Pons (tissue), 1 donor: ENCODE results near the gene SRPK2.
"Not testable (repeated sequence)": the region's sequence is repeated elsewhere in the genome, so short reads cannot be mapped to it uniquely, and the experiment has no call there.

Source experiments
- DNase-seq: peaks from one replicate; pipeline ENCODE4 v3.0.0-alpha.2; 2016; ENCODE audit warnings: low spot score

The SRPK2 gene

DNA sequence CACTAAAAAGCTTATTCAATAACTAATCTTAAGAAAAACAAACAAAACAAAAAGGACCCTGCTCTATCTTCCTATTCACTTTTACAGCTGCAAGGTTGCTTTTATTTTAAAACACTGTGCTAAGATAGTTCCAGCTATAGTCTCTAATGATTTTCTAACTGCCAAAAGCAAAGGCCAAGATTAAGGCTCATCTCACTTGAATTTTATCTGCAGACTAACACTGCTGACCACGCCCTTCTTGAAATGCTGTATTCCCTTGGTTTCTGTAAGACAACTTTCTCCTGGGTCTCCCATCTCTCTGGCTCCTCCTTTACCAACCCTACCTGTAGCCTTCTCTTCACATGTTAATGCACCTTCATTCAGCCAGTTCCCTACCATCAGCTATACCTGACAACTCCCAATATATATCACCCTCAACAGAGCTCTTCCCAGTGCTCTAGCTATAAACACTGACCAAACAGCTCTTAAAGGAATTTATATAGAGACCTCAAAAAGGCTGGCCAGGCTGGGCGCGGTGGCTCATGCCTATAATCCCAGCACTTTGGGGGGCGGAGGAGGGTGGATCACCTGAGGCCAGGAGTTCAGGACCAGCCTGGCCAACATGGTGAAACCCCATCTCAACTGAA is 11.7 kb downstream of the SRPK2 start:
- DNase-seq, result no peak

GRCh38 chr7:105369944-105370343 is 18.8 kb downstream of the SRPK2 start:
- no peak for DNase-seq

DNA sequence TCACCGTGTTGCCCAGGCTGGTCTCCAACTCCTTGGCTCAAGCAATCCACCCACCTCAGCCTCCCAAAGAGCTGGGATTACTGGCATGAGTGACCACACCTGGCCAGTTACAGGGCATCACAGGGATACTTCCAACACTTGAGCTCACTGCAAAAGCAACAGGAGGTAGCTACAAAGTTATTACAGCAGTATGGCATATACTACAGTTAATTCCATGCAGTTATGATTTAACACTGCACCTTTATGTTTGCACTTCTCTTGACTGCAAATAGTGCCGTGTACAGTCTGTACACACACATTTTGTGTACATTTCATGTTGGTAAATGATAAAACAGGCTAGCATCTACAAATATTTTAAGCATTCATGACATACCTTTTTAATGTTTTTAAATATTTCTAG is 21.3 kb downstream of the SRPK2 start:
- no peak for DNase-seq

GRCh38 chr7:105365541-105366534 is 22.9 kb downstream of the SRPK2 start:
- no peak for DNase-seq

DNA sequence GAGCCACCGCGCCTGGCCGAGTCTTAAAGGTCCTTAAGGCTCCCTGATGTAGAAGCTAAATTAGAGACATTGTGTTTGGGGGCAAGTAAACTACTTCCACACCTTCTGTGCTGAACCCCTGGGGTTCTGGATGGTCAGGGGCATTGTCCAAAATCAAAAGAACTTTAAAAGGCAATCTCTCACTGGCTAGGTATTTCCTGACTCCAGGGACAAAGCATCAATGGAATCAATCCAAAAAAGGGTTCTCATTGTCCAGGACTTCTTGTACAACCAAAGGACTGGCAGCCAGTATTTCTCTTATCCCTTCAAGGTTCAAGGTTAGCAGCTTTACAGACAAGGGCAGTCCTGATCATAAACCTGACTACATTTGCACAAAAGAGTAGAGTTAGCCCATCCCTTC is 24.0 kb downstream of the SRPK2 start:
- no peak for DNase-seq

GRCh38 chr7:105363657-105364056 is 25.1 kb downstream of the SRPK2 start:
- not testable (repeated sequence) for DNase-seq

DNA sequence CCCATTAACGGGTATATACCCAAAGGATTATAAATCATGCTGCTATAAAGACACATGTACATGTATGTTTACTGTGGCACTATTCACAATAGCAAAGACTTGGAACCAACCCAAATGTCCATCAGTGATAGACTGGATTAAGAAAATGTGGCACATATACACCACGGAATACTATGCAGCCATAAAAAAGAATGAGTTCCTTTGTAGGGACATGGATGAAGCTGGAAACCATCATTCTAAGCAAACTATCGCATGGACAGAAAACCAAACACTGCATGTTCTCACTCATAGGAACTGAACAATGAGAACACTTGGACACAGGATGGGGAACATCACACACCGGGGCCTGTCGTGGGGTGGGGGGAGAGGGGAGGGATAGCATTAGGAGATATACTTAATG is 26.0 kb downstream of the SRPK2 start:
- DNase-seq, result not testable (repeated sequence)

- DNase-seq, result not testable (repeated sequence)
These were observed 26.7 kb downstream of the SRPK2 start for GRCh38 chr7:105361995-105362394.

GRCh38 chr7:105360149-105360548 is 28.6 kb downstream of the SRPK2 start:
- not testable (repeated sequence) for DNase-seq

DNA sequence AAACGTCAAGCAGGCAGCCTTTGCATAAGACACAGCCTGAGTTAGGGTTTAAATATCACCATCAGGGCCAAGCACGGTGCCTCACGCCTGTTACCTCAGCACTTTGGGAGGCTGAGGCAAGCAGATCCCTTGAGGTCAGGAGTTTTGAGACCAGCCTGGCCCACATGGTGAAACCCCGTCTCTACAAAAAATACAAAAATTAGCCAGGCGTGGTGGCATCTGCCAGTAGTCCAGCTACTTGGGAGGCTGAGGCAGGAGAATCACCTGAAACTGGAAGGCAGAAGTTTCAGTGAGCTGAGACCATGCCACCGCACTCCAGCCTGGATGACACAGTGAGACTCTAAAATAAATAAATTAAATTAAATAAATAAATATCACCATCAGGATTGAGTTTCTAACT is 33.0 kb downstream of the SRPK2 start:
- no peak for DNase-seq

GRCh38 chr7:105354383-105354782 is 34.3 kb downstream of the SRPK2 start:
- DNase-seq, result no peak

DNA sequence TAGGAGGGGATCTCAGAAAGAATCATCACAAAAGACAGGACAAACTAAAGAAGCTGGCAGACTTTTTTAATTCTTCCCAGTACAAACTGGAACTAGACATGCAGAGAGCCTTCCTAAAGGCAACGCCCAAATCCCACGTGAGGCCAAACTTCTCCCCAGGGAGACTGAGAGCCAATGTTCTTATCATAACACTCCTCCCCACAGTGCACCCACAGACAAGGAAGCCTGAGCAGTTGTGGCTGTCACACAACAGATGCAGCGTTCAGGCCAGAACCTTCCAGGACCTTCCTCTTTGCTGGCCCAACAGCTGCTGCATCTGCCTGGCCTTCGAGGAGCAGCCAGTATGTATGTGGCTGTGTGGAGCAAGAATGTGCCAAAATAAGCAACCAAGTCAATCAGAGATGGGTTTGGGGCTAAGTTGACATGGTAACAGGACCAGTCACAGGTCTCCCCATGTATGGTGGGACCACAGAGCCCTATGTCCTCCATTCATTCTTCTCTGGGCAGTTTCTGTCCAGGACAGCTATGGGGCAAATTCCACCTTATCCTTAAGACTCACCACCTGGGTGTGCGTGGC is 34.9 kb downstream of the SRPK2 start:
- peak; percentile 39 for DNase-seq

- DNase-seq, result no peak
These were observed 35.6 kb downstream of the SRPK2 start for GRCh38 chr7:105352901-105353668.

GRCh38 chr7:105352018-105352612 is 36.6 kb downstream of the SRPK2 start:
- peak; percentile 88 for DNase-seq

GRCh38 chr7:105350906-105351305 is 37.8 kb downstream of the SRPK2 start:
- no peak for DNase-seq

DNA sequence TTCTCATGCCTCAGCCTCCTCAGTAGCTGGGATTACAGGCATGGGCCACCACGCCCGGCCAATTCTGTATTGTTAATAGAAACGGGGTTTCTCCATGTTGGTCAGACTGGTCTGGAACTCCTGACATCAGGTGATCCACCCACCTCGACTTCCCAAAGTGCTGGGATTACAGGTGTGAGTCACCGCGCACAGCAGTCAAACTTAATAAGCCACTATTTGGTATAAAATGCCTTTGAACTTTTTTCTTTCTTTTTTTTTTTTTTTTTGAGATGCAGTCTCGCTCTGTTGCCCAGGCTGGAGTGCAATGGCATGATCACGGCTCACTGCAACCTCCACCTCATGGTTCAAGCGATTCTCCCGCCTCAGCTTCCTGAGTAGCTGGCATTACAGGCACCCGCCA is 40.5 kb downstream of the SRPK2 start:
- DNase-seq, result not testable (repeated sequence)

DNA sequence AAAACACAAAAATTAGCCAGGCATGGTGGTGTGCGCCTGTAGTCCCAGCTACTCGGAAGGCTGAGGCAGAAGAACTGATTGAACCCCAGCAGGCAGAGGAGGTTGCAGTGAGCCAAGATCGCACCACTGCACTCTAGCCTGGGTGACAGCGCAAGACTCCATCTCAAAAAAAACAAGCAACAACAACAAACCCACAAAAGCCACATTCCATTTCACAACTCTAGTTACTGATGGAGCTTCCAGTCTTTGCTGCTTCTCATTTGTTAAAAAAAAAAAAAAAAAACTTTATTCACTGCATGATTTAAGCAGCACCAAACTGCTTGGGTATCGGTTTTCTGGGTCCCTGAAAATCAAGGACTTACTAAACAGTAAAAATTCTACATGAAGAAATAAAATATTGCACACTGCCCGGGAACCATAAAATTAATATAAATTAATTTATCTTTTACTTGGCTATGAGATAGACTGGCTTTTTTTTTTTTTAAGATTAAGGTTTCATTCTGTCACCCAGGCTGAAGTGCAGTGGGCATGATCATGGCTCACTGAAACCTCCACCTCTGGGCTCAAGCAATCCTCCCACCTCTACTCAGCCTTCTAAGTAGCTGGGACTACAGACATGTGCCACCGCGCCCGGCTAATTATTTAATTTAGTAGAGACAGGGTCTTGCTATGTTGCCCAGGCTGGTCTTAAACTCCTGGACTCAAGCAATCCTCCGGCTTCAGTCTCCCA is 42.0 kb downstream of the SRPK2 start:
- DNase-seq, result no peak

DNA sequence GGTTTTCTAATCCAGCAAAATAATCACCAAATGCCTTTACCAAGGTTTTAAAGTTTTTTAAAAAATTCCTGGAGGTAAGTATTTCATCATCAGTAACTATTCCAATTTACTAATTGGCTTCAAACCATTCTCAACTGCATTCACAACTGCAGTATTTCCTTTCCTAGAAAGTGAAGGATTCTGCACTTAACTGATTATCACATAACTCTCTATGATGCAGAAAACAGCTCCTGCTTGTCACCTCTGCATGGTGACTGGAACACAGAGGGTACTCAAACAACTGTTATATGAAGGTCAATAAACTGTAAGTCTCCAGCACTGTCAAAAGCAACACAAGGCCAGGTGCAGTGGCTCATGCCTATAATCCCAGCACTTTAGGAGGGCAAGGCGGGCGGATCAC is 42.6 kb downstream of the SRPK2 start:
- DNase-seq, result no peak

DNA sequence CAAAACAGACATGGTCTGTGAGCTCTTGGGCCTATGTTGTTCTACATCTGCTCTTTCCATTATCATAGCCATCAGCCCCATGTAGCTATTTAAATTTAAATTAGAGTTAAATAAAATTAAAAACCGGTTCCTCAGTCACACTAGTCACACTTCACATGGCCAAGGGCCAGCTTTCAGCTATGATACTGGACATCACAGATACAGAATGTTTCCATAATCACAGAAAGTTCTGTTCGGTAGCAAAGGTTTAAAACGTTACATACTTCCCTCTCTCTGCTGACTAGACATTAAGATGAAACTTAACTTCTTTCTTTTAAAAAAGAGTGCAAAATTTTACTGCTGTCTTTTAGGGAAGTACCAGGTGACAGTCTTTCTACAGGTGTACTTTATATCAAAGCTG is 43.0 kb downstream of the SRPK2 start:
- DNase-seq, result no peak

DNA sequence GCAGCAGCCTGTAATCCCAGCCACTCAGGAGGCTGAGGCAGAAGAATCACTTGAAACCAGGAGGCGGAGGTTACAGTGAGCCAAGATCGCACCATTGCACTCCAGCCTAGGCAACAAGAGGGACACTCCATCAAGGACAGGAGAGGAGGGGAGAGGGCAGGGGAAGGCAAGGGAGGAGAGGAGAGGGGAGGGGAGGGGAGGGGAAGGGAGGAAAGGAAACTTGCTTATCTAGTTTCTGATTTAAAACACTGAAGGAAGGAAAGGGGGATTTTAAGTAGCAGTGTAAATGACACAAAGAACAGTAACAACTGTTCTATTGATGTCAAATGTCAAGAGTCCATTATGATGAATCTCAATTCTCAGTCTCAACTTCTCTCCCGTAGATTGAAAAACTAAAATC is 43.7 kb downstream of the SRPK2 start:
- DNase-seq, result no peak
